H1 (cell line): ENCODE results near the gene PLEKHA5. TPM values are rescaled to one million over a fixed set of nuclear protein-coding genes. Genes with fewer than 3 reads are reported as not detected.

ENCODE experiments used
- CEBPB ChIP-seq: IDR thresholded peaks from 2 replicates; pipeline ENCODE4 v1.6.1; 2012; ENCODE audit warnings: low read depth, low read length
- EGR1 ChIP-seq: IDR thresholded peaks from 2 replicates; pipeline ENCODE4 v1.6.1; 2011; ENCODE audit warnings: low read depth, low read length, borderline replicate concordance
- EZH2 ChIP-seq: fragments of 200-600 bp; sonication (generic); IDR thresholded peaks from 2 replicates; pipeline ENCODE4 v1.7.1; 2012; ENCODE audit warnings: low read depth, mild to moderate bottlenecking, moderate library complexity, low read length, inconsistent platforms; ENCODE audit not compliant: severe bottlenecking
- HDAC6 ChIP-seq: IDR thresholded peaks from one replicate; pipeline ENCODE4 v1.7.1; 2012; ENCODE audit warnings: low read depth, mild to moderate bottlenecking, inconsistent platforms, low read length, moderate library complexity
- RNF2 ChIP-seq: fragments of 200-900, 300-1000 bp; sonication (generic); IDR thresholded peaks from 2 replicates; pipeline ENCODE4 v1.7.1; 2016; ENCODE audit warnings: borderline replicate concordance, low read depth, mild to moderate bottlenecking, antibody characterized with exemption, low read length; ENCODE audit not compliant: poor library complexity, severe bottlenecking; ENCODE audit errors: missing control alignments
- YY1 ChIP-seq: IDR thresholded peaks from 2 replicates; pipeline ENCODE4 v1.6.1; 2011; ENCODE audit warnings: low read depth, mild to moderate bottlenecking, low read length
- polyA plus RNA-seq, 7 experiments: library from polyadenylated mRNA; depleted of rRNA in 3 of 7; stranded (reverse) in 5 of 7; unstranded in 2 of 7; fragments of >200 nt in 5 of 7; fragments of 200-250 nt in 2 of 7; gene quantifications; 1 replicate in 5 of 7; 2 replicates in 1 of 7; 4 replicates in 1 of 7; pipeline versions ENCODE4 v1.2.1 to v1.2.3, GENCODE V29; 2011 to 2013; ENCODE audit warnings: missing spikeins in 2 of 7, mixed read lengths in 2 of 7
- total RNA-seq: library from RNA; stranded (reverse); fragmentation: NEBNext Ultra II Directional; extraction: Animal tissue kit (Norgen Biotek cat#: 25700); gene quantifications from 2 replicates; pipeline ENCODE4 v1.2.1, GENCODE V29; 2021

Gene PLEKHA5
- total and polyA plus RNA-seq, 2 of the 8 experiments (the other 6 are each of a cell fraction or from before 2014, with no cell fraction given) = 17.2 to 66.1 TPM

- TF ChIP-seq EGR1 = no peak
- no peak for TF ChIP-seq YY1
- no peak for TF ChIP-seq RNF2
- TF ChIP-seq EZH2 = no peak
- no peak for TF ChIP-seq HDAC6
- no peak for TF ChIP-seq CEBPB
- TF ChIP-seq, all 59 proteins: peak for 0
Measured at GRCh38 chr12:19412844-19413243, 283.3 kb downstream of the PLEKHA5 start (continued).
